ENCODE data around the gene GFM1. TPM values are rescaled to one million over a fixed set of nuclear protein-coding genes. Genes with fewer than 3 reads are reported as not detected.

Gene GFM1
- total and polyA plus RNA-seq, 2 of the 13 experiments (the other 11 are each of a cell fraction or from before 2014, with no cell fraction given): 10.5 to 59.0 TPM

- TF ChIP-seq NR2F2 (IDR thresholded peaks at IDR 0.05; ENCODE audit: borderline replicate concordance, low read depth) (peak; percentile 76; the same call in 1 of the 2 replicates), ZNF564 (CRISPR knock-in tag; IDR thresholded peaks at IDR 0.05) (no peak), REST (IDR thresholded peaks at IDR 0.05; ENCODE audit: borderline replicate concordance in 1 of 2, low read depth in 1 of 2, low read length in 2 of 2) (no peak), TOE1 (CRISPR knock-in tag; IDR thresholded peaks at IDR 0.05) (no peak), MTERF4 (CRISPR knock-in tag; IDR thresholded peaks at IDR 0.05) (no peak), KIAA2018 (CRISPR knock-in tag; IDR thresholded peaks at IDR 0.05; ENCODE audit: borderline replicate concordance) (no peak), ARID3A (IDR thresholded peaks at IDR 0.05; ENCODE audit: low read depth, low read length) (no peak), SOX6 (IDR thresholded peaks at IDR 0.05) (no peak), SOX6 (CRISPR knock-in tag; IDR thresholded peaks at IDR 0.05) (peak; percentile 20; the same call in 1 of the 2 replicates), ZNF768 (CRISPR knock-in tag; IDR thresholded peaks at IDR 0.05) (no peak), GABPB1 (CRISPR knock-in tag; IDR thresholded peaks at IDR 0.05) (no peak), NFKB2 (CRISPR knock-in tag; IDR thresholded peaks at IDR 0.05; ENCODE audit: borderline replicate concordance) (no peak), ADNP (CRISPR knock-in tag; IDR thresholded peaks at IDR 0.05) (no peak), ZSCAN9 (CRISPR knock-in tag; IDR thresholded peaks at IDR 0.05; ENCODE audit: borderline replicate concordance) (no peak)
Measured at GRCh38 chr3:158725348-158726011, 81.2 kb downstream of the GFM1 start (continued).
